K562 (cell line): ENCODE results near the gene GIMAP7. TPM values are rescaled to one million over a fixed set of nuclear protein-coding genes. Genes with fewer than 3 reads are reported as not detected.

Experiments used
- ATAC-seq: fragments of 200-7000 bp; cut with Tn5 transposase; 3 replicates; pipeline ENCODE4 v1.9.1; 2020; ENCODE audit warnings: moderate library complexity
- BruUV-seq: library from RNA; stranded (reverse); fragments of 400-500 nt; replicated peaks from 2 replicates; lab custom pipeline; 2021; lab: Mats Ljungman, UMichigan
- CTCF ChIA-PET: fragments of 300-600 bp; formaldehyde crosslinking; extraction: SDS; loops from one replicate; lab custom pipeline; 2021; ENCODE audit warnings: low intra/inter-chr PET ratio; lab: Yijun Ruan, JAX
- POLR2A ChIA-PET: fragments of 300-600, 350-650 bp; sonication (Branson Sonifier 250); formaldehyde crosslinking; extraction: SDS; loops from one replicate; lab custom pipeline; 2021; ENCODE audit warnings: antibody characterized with exemption, inconsistent platforms; lab: Yijun Ruan, JAX
- DNase-seq, 4 experiments: peaks; one replicate each; pipeline versions ENCODE4 v3.0.0 to v3.0.0-alpha.2; 2011 to 2018; ENCODE audit warnings: low spot score in 3 of 4, mixed read lengths in 3 of 4; ENCODE audit errors: extremely low read depth in 1 of 4
- FAIRE-seq: peaks from 2 replicates; lab custom pipeline; 2011; peaks lifted over from hg19 to GRCh38; lab: Jason Lieb, UNC
- H2AFZ ChIP-seq: 2 replicates; pipeline ENCODE4 v1.6.0; 2011; ENCODE audit warnings: low read depth, low read length, control low read depth, inconsistent platforms
- H3K27ac ChIP-seq: fragments of 200-600 bp; 3 replicates; pipeline ENCODE4 v1.8.0; 2011; ENCODE audit warnings: low read depth, mild to moderate bottlenecking, control low read depth, inconsistent platforms, low read length, moderate library complexity, mixed read lengths; ENCODE audit errors: extremely low read depth
- H3K27me3 ChIP-seq, 2 experiments: fragments of 300-600 bp in 1 of 2; 2 replicates in 1 of 2; 3 replicates in 1 of 2; pipeline versions ENCODE4 v1.6.0 to v1.8.0; 2011; ENCODE audit warnings: inconsistent platforms in 2 of 2, low read length in 2 of 2, mild to moderate bottlenecking in 1 of 2, mixed read lengths in 1 of 2, moderate library complexity in 1 of 2; ENCODE audit not compliant: control insufficient read depth in 2 of 2, insufficient read depth in 2 of 2
- H3K36me3 ChIP-seq: fragments of 300-600 bp; 3 replicates; pipeline ENCODE4 v1.8.0; 2011; ENCODE audit warnings: mild to moderate bottlenecking, low read length, inconsistent platforms; ENCODE audit not compliant: control insufficient read depth, insufficient read depth
- H3K4me1 ChIP-seq, 2 experiments: fragments of 200-600 bp in 1 of 2; replicated peaks in 1 of 2; 2 replicates in 1 of 2; 3 replicates in 1 of 2; pipeline versions ENCODE4 v1.5.1 to v1.8.0; 2011; ENCODE audit warnings: inconsistent platforms in 2 of 2, low read length in 2 of 2, mild to moderate bottlenecking in 1 of 2, mixed read lengths in 1 of 2, moderate library complexity in 1 of 2; ENCODE audit not compliant: control insufficient read depth in 2 of 2, insufficient read depth in 2 of 2
- H3K4me2 ChIP-seq: 2 replicates; pipeline ENCODE4 v1.6.1; 2011; ENCODE audit warnings: low read length, control low read depth, inconsistent platforms, mixed read lengths; ENCODE audit not compliant: insufficient read depth
- H3K4me3 ChIP-seq: fragments of 200-600 bp; sonication (generic), shearing (Covaris generic); 2 replicates; pipeline ENCODE4 v1.5.1; 2016; ENCODE audit warnings: control low read depth, inconsistent platforms
- H3K79me2 ChIP-seq: fragments of 200-600 bp; 3 replicates; pipeline ENCODE4 v1.8.0; 2011; ENCODE audit warnings: low read length, inconsistent platforms; ENCODE audit not compliant: control insufficient read depth, insufficient read depth
- H3K9ac ChIP-seq, 2 experiments: 2 replicates each; pipeline versions ENCODE4 v1.6.0 to v1.6.1; 2011; ENCODE audit warnings: low read depth in 2 of 2, low read length in 2 of 2, control low read depth in 1 of 2, inconsistent platforms in 1 of 2, mild to moderate bottlenecking in 1 of 2, mixed read lengths in 1 of 2; ENCODE audit not compliant: insufficient read depth in 1 of 2
- H3K9me1 ChIP-seq: one replicate; pipeline ENCODE4 v1.6.0; 2011; ENCODE audit warnings: inconsistent platforms, mild to moderate bottlenecking, low read length, moderate library complexity; ENCODE audit not compliant: control insufficient read depth, insufficient read depth
- H3K9me3 ChIP-seq: replicated peaks from 2 replicates; pipeline ENCODE4 v1.5.1; 2011; ENCODE audit warnings: low read depth, low read length, inconsistent platforms; ENCODE audit not compliant: control insufficient read depth, insufficient read depth
- H4K20me1 ChIP-seq: replicated peaks from 2 replicates; pipeline ENCODE4 v1.6.1; 2011; ENCODE audit warnings: low read length, inconsistent platforms, mixed read lengths; ENCODE audit not compliant: control insufficient read depth, insufficient read depth
- ZC3H8 ChIP-seq: fragments of 450-650 bp; IDR thresholded peaks from 2 replicates; pipeline ENCODE4 v1.6.1; 2017
- ZNF253 ChIP-seq: fragments of 250-450 bp; sonication (Bioruptor Pico); conservative IDR thresholded peaks from 2 replicates; pipeline ENCODE4 v1.6.1; 2021; ENCODE audit warnings: mild to moderate bottlenecking
- ZNF584 ChIP-seq: fragments of 200-800 bp; sonication (Bioruptor generic); IDR thresholded peaks from 2 replicates; pipeline ENCODE4 v1.6.1; 2016; ENCODE audit warnings: low read depth, mild to moderate bottlenecking, missing genetic modification characterization, missing compliant biosample characterization
- WGBS: fragments of 100-300 bp; shearing (Covaris generic); methylation state at CpG from one replicate; pipeline ENCODE4 v1.1.6; 2016; ENCODE audit warnings: low coverage, mixed read lengths; ENCODE audit not compliant: insufficient coverage; ENCODE audit errors: missing lambda C conversion rate; 5-methylcytosine and 5-hydroxymethylcytosine counted together
- in situ Hi-C: fragments of 300-500 bp; cut with MboI; formaldehyde crosslinking; loops from 4 replicates; pipeline ENCODE4 v1.15.0; 2018; ENCODE audit warnings: inconsistent platforms, mixed read lengths
- intact Hi-C: fragments of 100-400 bp; cut with micrococcal nuclease; formaldehyde crosslinking; loops from 2 replicates; pipeline ENCODE4 v1.14.2; 2022
- polyA plus RNA-seq, 8 experiments: library from polyadenylated mRNA; depleted of rRNA in 4 of 8; stranded (reverse) in 5 of 8; unstranded in 3 of 8; fragments of >200 nt; fragmentation: Nextera tagmentation in 2 of 8; fragmentation: Illumina TruSeq in 1 of 8; extraction: Ambion mirVana in 2 of 8; extraction: Trizol in 1 of 8; gene quantifications; 2 replicates each; pipeline versions ENCODE4 v1.2.1 to v1.2.3, GENCODE V29; 2011 to 2014; ENCODE audit warnings: inconsistent platforms in 1 of 8, missing spikeins in 1 of 8
- total RNA-seq, 7 experiments: library from RNA; depleted of rRNA in 6 of 7; stranded (reverse); fragments of >200 nt in 6 of 7; fragmentation: Illumina TruSeq in 2 of 7; extraction: Trizol in 2 of 7; gene quantifications; 2 replicates each; pipeline versions ENCODE4 v1.2.1 to v1.2.3, GENCODE V29; 2011 to 2021; ENCODE audit warnings: low replicate concordance in 1 of 7
- TF ChIP-seq, protein P1 (sequence below): IDR thresholded peaks from 2 replicates; pipeline ENCODE4 v1.6.1; 2012; ENCODE audit warnings: low read depth, low read length, improper control_type of control experiment, borderline replicate concordance

Gene GIMAP7
- total and polyA plus RNA-seq, 9 of the 15 experiments (the other 6 are each of a cell fraction or from before 2014, with no cell fraction given), result 0.42 TPM; not detected in 8

DNA sequence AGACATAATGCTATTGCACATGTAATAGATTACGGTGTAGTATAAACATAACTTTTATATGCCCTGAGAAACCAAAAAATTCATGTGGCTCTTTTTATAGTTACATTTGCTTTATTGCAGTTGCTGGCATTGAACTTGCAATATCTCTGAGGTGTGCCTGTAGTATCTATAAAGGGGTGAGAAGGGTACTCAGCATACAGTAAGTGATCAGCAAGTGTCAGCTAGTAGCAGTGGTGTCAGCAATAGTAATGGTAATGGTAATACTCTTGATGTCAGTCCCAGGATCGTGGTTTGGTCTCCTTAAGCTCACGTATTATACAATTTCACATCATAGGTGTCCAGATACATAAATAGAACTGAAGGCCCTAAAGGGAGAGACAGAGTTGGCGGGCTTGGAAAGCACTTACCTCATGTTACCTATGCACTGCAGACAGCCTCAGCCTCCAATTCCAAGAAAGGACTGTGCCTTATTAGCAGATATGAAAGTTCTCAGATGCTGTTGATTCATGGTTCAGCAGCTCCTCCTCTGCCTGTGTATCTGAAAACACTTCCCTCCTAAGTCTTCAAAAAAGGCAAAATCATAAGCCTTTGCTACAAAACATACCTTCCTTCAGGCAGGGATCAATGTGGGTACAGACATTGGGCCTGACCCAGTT, 6.6 kb upstream of the GIMAP7 start:
- TF ChIP-seq ZC3H8 (no peak), ZNF253 (no peak), ZNF584 (CRISPR knock-in tag) (no peak)
- TF ChIP-seq, protein P1, sequence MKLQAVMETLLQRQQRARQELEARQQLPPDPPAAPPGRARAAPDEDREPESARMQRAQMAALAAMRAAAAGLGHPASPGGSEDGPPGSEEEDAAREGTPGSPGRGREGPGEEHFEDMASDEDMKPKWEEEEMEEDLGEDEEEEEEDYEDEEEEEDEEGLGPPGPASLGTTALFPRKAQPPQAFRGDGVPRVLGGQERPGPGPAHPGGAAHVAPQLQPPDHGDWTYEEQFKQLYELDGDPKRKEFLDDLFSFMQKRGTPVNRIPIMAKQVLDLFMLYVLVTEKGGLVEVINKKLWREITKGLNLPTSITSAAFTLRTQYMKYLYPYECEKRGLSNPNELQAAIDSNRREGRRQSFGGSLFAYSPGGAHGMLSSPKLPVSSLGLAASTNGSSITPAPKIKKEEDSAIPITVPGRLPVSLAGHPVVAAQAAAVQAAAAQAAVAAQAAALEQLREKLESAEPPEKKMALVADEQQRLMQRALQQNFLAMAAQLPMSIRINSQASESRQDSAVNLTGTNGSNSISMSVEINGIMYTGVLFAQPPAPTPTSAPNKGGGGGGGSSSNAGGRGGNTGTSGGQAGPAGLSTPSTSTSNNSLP, result no peak
- TF ChIP-seq, all 486 proteins: peak for 0
- no peaks in the 10 kb centered on the region for H3K79me2 ChIP-seq
- no peaks in the 10 kb centered on the region for H4K20me1 ChIP-seq
- no peak overlapping the region for H3K4me3 ChIP-seq
- peaks cover 6 to 9% of the 10 kb centered on the region in 2 experiments; a peak in 2 of 5 replicates for H3K27me3 ChIP-seq
- in situ Hi-C loops (no loop called here), intact Hi-C loops (no loop called here)
- H3K36me3 ChIP-seq, result no peaks in the 10 kb centered on the region
- H2AFZ ChIP-seq, result no peak overlapping the region
- FAIRE-seq (no peak), DNase-seq (no peak), ATAC-seq (no peak)
- WGBS, result 0% methylated on average over 4 of the region's 4 CpGs
- no peak overlapping the region for H3K27ac ChIP-seq
- no peaks in the 10 kb centered on the region for H3K4me1 ChIP-seq
- H3K4me2 ChIP-seq, result no peak overlapping the region
- no TSS peak for BruUV-seq
- H3K9me3 ChIP-seq, result no peaks in the 10 kb centered on the region
- no peak overlapping the region for H3K9ac ChIP-seq
- ChIA-PET POLR2A (interaction anchor here (0.8 to 1.9 kb wide), 2 partner anchors 8 to 137 kb away, joined by 4 read pairs; no protein-coding TSS in a partner anchor), CTCF (no interaction called here)
- no peaks in the 10 kb centered on the region for H3K9me1 ChIP-seq
